ENCODE data around the gene MIPEP. TPM values are rescaled to one million over a fixed set of nuclear protein-coding genes. Genes with fewer than 3 reads are reported as not detected.

The MIPEP gene
- total RNA-seq, 2 donors from 2014 or later = 26.2 to 27.1 TPM

DNA sequence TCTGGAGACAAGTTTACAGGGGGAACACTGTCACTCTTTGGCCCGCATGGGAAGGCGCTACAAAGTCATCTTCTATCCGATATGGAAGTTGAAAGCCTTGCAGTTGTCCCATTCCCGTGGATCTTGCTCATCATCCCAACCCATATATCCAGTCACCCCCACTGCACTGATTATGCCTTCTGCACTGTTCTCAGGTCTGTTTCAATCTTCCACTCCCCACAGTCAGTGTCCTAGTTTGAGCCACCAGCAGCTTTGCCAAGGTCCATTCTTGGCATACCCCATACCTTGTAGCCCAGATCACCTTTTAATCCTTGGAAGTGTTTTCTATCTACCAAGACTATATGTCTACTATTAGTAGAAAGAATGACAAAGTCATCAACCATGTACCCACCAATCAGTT lies 88.1 kb downstream of the MIPEP start:
- H3K9me3 ChIP-seq = no peaks in the 10 kb centered on the region
- H3K4me3 ChIP-seq = no peak overlapping the region
- H3K27ac ChIP-seq = no peak overlapping the region
- DNase-seq (ENCODE audit: low spot score) = no peak
- no peaks in the 10 kb centered on the region for H3K27me3 ChIP-seq (replicated peaks; ENCODE audit: insufficient read depth)
- intact Hi-C loops (cut with DNase I) = no loop called here
- H3K36me3 ChIP-seq = no peaks in the 10 kb centered on the region
- no peak for TF ChIP-seq POLR2A (IDR thresholded peaks at IDR 0.05)
- no peak for TF ChIP-seq POLR2AphosphoS5 (IDR thresholded peaks at IDR 0.05)
- TF ChIP-seq, protein P1, sequence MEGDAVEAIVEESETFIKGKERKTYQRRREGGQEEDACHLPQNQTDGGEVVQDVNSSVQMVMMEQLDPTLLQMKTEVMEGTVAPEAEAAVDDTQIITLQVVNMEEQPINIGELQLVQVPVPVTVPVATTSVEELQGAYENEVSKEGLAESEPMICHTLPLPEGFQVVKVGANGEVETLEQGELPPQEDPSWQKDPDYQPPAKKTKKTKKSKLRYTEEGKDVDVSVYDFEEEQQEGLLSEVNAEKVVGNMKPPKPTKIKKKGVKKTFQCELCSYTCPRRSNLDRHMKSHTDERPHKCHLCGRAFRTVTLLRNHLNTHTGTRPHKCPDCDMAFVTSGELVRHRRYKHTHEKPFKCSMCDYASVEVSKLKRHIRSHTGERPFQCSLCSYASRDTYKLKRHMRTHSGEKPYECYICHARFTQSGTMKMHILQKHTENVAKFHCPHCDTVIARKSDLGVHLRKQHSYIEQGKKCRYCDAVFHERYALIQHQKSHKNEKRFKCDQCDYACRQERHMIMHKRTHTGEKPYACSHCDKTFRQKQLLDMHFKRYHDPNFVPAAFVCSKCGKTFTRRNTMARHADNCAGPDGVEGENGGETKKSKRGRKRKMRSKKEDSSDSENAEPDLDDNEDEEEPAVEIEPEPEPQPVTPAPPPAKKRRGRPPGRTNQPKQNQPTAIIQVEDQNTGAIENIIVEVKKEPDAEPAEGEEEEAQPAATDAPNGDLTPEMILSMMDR (IDR thresholded peaks at IDR 0.05) = no peak
- H3K4me1 ChIP-seq (replicated peaks) = no peaks in the 10 kb centered on the region
- WGBS = 92% methylated on average over 4 of the region's 4 CpGs

DNA sequence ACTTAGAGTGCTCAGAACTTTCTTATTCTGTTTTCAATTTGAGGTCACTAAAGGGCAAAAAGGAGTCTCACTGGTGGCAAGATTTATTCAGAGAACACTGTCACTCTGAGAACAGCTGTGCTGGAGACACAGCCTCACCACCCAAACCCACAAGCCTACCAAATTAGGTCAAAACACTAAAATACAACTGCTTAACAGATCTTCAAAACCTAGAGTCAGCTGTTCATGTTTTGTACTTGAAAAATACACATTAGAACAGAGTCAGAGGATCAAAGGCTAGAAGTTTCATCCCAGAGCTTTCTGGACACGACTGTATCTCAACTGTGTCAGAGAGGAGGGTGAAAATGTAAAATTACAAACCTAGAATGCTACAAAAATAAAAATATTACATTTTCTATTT lies 89.3 kb downstream of the MIPEP start:
- no peaks in the 10 kb centered on the region for H3K9me3 ChIP-seq
- no peak for DNase-seq (ENCODE audit: low spot score)
- H3K36me3 ChIP-seq = no peaks in the 10 kb centered on the region
- H3K4me1 ChIP-seq (replicated peaks) = no peaks in the 10 kb centered on the region
- TF ChIP-seq, protein P1 (IDR thresholded peaks at IDR 0.05) = no peak
- peak; percentile 17 for TF ChIP-seq POLR2AphosphoS5 (IDR thresholded peaks at IDR 0.05)
- no peak overlapping the region for H3K4me3 ChIP-seq
- peak overlapping the region; percentile 7 to 53 for H3K27ac ChIP-seq
- intact Hi-C loops (cut with DNase I) = no loop called here
- H3K27me3 ChIP-seq (replicated peaks; ENCODE audit: insufficient read depth) = no peaks in the 10 kb centered on the region
- WGBS = 54% methylated on average over 1 of the region's 1 CpG

DNA sequence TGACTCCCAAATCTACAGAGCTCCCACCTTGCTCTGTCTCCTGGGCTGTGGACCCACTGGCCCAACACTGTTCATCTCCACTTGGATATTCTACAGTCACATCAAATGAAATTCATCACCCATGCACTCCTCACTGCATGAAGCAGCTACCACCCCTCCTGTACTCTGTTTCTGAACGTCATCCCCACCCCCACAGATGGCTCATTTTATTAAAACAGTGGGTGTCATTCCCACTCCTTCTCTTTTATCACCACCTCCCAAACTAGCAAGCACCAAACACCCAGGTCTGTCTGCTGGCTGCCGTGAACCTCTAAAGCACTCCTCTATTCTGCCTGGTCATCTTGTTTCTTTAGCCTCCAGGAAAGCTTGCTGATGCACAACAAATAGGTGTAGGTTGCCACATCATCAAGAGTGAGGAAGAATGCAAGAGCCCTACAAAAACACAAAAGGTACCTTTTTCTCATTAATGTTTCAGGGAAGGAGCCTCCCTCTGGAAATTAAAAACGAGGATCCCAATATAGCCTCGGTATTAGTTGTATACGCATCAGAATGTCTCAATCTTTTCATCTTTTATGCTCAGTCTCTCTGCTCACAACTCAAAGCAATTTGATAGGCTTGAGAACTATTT lies 91.8 kb downstream of the MIPEP start:
- no peaks in the 10 kb centered on the region for H3K36me3 ChIP-seq
- no peaks in the 10 kb centered on the region for H3K9me3 ChIP-seq
- no peak for DNase-seq (ENCODE audit: low spot score)
- intact Hi-C loops (cut with DNase I) = no loop called here
- TF ChIP-seq, protein P1 (IDR thresholded peaks at IDR 0.05) = no peak
- no peak for TF ChIP-seq POLR2AphosphoS5 (IDR thresholded peaks at IDR 0.05)
- TF ChIP-seq POLR2A (IDR thresholded peaks at IDR 0.05) = no peak
- H3K4me3 ChIP-seq = no peak overlapping the region
- H3K27me3 ChIP-seq (replicated peaks; ENCODE audit: insufficient read depth) = no peaks in the 10 kb centered on the region
- whole genome bisulfite sequencing = 99% methylated on average over 5 of the region's 5 CpGs
- no peak overlapping the region for H3K27ac ChIP-seq
- H3K4me1 ChIP-seq (replicated peaks) = no peaks in the 10 kb centered on the region

- TF ChIP-seq POLR2A (IDR thresholded peaks at IDR 0.05) (no peak), POLR2AphosphoS5 (IDR thresholded peaks at IDR 0.05) (peak; percentile 35)
- TF ChIP-seq, protein P1 (IDR thresholded peaks at IDR 0.05) = no peak
- no peaks in the 10 kb centered on the region for H3K36me3 ChIP-seq
- no peaks in the 10 kb centered on the region for H3K9me3 ChIP-seq
- H3K27ac ChIP-seq = no peak overlapping the region
- H3K27me3 ChIP-seq (replicated peaks; ENCODE audit: insufficient read depth) = no peaks in the 10 kb centered on the region
- no peak overlapping the region for H3K4me3 ChIP-seq
- 23% methylated on average over 2 of the region's 2 CpGs for WGBS
- DNase-seq (ENCODE audit: low spot score) = no peak
- no peaks in the 10 kb centered on the region for H3K4me1 ChIP-seq (replicated peaks)
- intact Hi-C loops (cut with DNase I) = no loop called here
Measured at GRCh38 chr13:23796551-23796950, 92.6 kb downstream of the MIPEP start.

Measured in prostate gland (tissue), 2 donors.